Fibroblast of lung (primary cell): ENCODE data around the gene HRNR. TPM values are rescaled to one million over a fixed set of nuclear protein-coding genes. Genes with fewer than 3 reads are reported as not detected.
A peak's percentile ranks its signal among the peaks of the same experiment; 100 is the strongest.

Experiments used
- DNase-seq, 2 donors: peaks; one replicate each; pipeline versions ENCODE4 v3.0.0 to v3.0.0-alpha.2; 2010; ENCODE audit warnings: low read depth in 2 of 2
- H2AFZ ChIP-seq: 2 replicates; pipeline ENCODE4 v1.5.1; 2012; ENCODE audit warnings: low read length, control low read depth, inconsistent platforms
- H3K27ac ChIP-seq: 2 replicates; pipeline ENCODE4 v1.5.1; 2011; ENCODE audit warnings: low read length, control low read depth; ENCODE audit not compliant: insufficient read depth
- H3K27me3 ChIP-seq: 2 replicates; pipeline ENCODE4 v1.5.1; 2011; ENCODE audit warnings: mild to moderate bottlenecking, low read length; ENCODE audit not compliant: control insufficient read depth, insufficient read depth
- H3K36me3 ChIP-seq: 2 replicates; pipeline ENCODE4 v1.5.1; 2011; ENCODE audit warnings: low read length; ENCODE audit not compliant: control insufficient read depth, insufficient read depth
- H3K4me1 ChIP-seq: 2 replicates; pipeline ENCODE4 v1.5.1; 2011; ENCODE audit warnings: low read length; ENCODE audit not compliant: control insufficient read depth, insufficient read depth; ENCODE audit errors: extremely low read depth
- H3K4me2 ChIP-seq: 2 replicates; pipeline ENCODE4 v1.5.1; 2011; ENCODE audit warnings: low read length, control low read depth; ENCODE audit not compliant: insufficient read depth; ENCODE audit errors: extremely low read depth
- H3K4me3 ChIP-seq, 4 experiments: fragments of 200-600 bp in 1 of 4; sonication (generic) in 1 of 4; replicated peaks in 1 of 4; 2 replicates each; pipeline ENCODE4 v1.5.1; 2011 to 2016; ENCODE audit warnings: low read length in 4 of 4, low read depth in 3 of 4, mild to moderate bottlenecking in 3 of 4, control low read depth in 2 of 4, inconsistent platforms in 1 of 4, mixed read lengths in 1 of 4; ENCODE audit not compliant: insufficient read depth in 1 of 4; ENCODE audit errors: control extremely low read depth in 1 of 4
- H3K79me2 ChIP-seq: 2 replicates; pipeline ENCODE4 v1.5.1; 2012; ENCODE audit warnings: mild to moderate bottlenecking, low read length, inconsistent platforms; ENCODE audit not compliant: control insufficient read depth, insufficient read depth
- H3K9ac ChIP-seq: 2 replicates; pipeline ENCODE4 v1.5.1; 2011; ENCODE audit warnings: mild to moderate bottlenecking, low read length, control low read depth; ENCODE audit not compliant: insufficient read depth
- H3K9me3 ChIP-seq: 2 replicates; pipeline ENCODE4 v1.5.1; 2012; ENCODE audit warnings: low read depth, low read length; ENCODE audit not compliant: control insufficient read depth, insufficient read depth
- H4K20me1 ChIP-seq: 2 replicates; pipeline ENCODE4 v1.5.1; 2011; ENCODE audit warnings: low read length; ENCODE audit not compliant: control insufficient read depth, insufficient read depth; ENCODE audit errors: extremely low read depth
- CTCF ChIP-seq, 2 donors: IDR thresholded peaks in 1 of 2; conservative IDR thresholded peaks in 1 of 2; 1 replicate in 1 of 2; 2 replicates in 1 of 2; pipeline ENCODE4 v1.5.1; 2011 to 2012; ENCODE audit warnings: low read length in 2 of 2, control low read depth in 1 of 2, inconsistent platforms in 1 of 2, low read depth in 1 of 2, mild to moderate bottlenecking in 1 of 2
- EZH2 ChIP-seq: IDR thresholded peaks from 2 replicates; pipeline ENCODE4 v1.5.1; 2012; ENCODE audit warnings: low read length, control low read depth, mild to moderate bottlenecking; ENCODE audit errors: missing control alignments
- polyA plus RNA-seq, 2 donors: library from polyadenylated mRNA; depleted of rRNA in 1 of 2; stranded (reverse) in 1 of 2; unstranded in 1 of 2; fragments of >200 nt; gene quantifications; 2 replicates each; pipeline ENCODE4 v1.2.1, GENCODE V29; 2011 to 2012; ENCODE audit warnings: missing spikeins in 1 of 2
- total RNA-seq: library from RNA; depleted of rRNA; stranded (reverse); fragments of >200 nt; gene quantifications from 2 replicates; pipeline ENCODE4 v1.2.1, GENCODE V29; 2014

Gene HRNR
- total and polyA plus RNA-seq, 2 donors (not counting 1 experiment from before 2014, with no cell fraction given): not detected

GRCh38 chr1:152188673-152189591 lies 35.1 kb downstream of the HRNR start:
- H2AFZ ChIP-seq: peak overlapping the region; percentile 70
- no peak overlapping the region for H3K27ac ChIP-seq
- H3K4me2 ChIP-seq: peak overlapping the region; percentile 54
- no peaks in the 10 kb centered on the region for H3K79me2 ChIP-seq
- peak overlapping the region in 3 of 4 experiments; percentile 16 to 59 (median 46) for H3K4me3 ChIP-seq
- H3K27me3 ChIP-seq: no peaks in the 10 kb centered on the region
- H4K20me1 ChIP-seq: no peaks in the 10 kb centered on the region
- H3K9ac ChIP-seq: peak overlapping the region; percentile 43
- no peaks in the 10 kb centered on the region for H3K9me3 ChIP-seq
- TF ChIP-seq EZH2: no peak
- TF ChIP-seq CTCF (conservative IDR thresholded peaks at IDR 0.05 in 1 of 2, IDR thresholded peaks at IDR 0.05 in 1 of 2; ENCODE audit: low read depth in 1 of 2, low read length in 2 of 2): peak; percentile 61 to 69
- no peaks in the 10 kb centered on the region for H3K4me1 ChIP-seq
- no peaks in the 10 kb centered on the region for H3K36me3 ChIP-seq
- peak; percentile 56 to 62 for DNase-seq

- H3K9me3 ChIP-seq: no peaks in the 10 kb centered on the region
- H4K20me1 ChIP-seq: no peaks in the 10 kb centered on the region
- no peaks in the 10 kb centered on the region for H3K36me3 ChIP-seq
- H3K27ac ChIP-seq: no peak overlapping the region
- H3K4me2 ChIP-seq: no peak overlapping the region
- no peaks in the 10 kb centered on the region for H3K79me2 ChIP-seq
- DNase-seq: peak in 1 of 2 donors; percentile 56
- H3K9ac ChIP-seq: no peak overlapping the region
- no peak overlapping the region for H2AFZ ChIP-seq
- TF ChIP-seq EZH2 (no peak), CTCF (conservative IDR thresholded peaks at IDR 0.05 in 1 of 2, IDR thresholded peaks at IDR 0.05 in 1 of 2; ENCODE audit: low read depth in 1 of 2, low read length in 2 of 2) (no peak)
- no peaks in the 10 kb centered on the region for H3K27me3 ChIP-seq
- H3K4me1 ChIP-seq: peaks cover 8% of the 10 kb centered on the region
- H3K4me3 ChIP-seq: no peak overlapping the region
Measured at GRCh38 chr1:152186556-152187285, 37.3 kb downstream of the HRNR start.
